ENCODE results near the gene HLA-DMA.

HLA-DMA gene

GRCh38 chr6:32975886-32976285 is 23.0 kb upstream of the HLA-DMA start:
- in situ Hi-C loops (cut with HindIII; ENCODE audit: low sequenced_read_pairs), result no loop called here

GRCh38 chr6:32974541-32975308 is 21.8 kb upstream of the HLA-DMA start:
- in situ Hi-C loops (cut with HindIII; ENCODE audit: low sequenced_read_pairs), result no loop called here

GRCh38 chr6:32974016-32974333 is 21.1 kb upstream of the HLA-DMA start:
- in situ Hi-C loops (cut with HindIII; ENCODE audit: low sequenced_read_pairs), result no loop called here

GRCh38 chr6:32973144-32974015 is 20.5 kb upstream of the HLA-DMA start:
- in situ Hi-C loops (cut with HindIII; ENCODE audit: low sequenced_read_pairs), result no loop called here

GRCh38 chr6:32972353-32973143 is 19.7 kb upstream of the HLA-DMA start:
- in situ Hi-C loops (cut with HindIII; ENCODE audit: low sequenced_read_pairs), result no loop called here

- in situ Hi-C loops (cut with HindIII; ENCODE audit: low sequenced_read_pairs), result no loop called here
Measured at GRCh38 chr6:32971581-32972352, 18.9 kb upstream of the HLA-DMA start.

- in situ Hi-C loops (cut with HindIII; ENCODE audit: low sequenced_read_pairs), result no loop called here
Measured at GRCh38 chr6:32971242-32971580, 18.3 kb upstream of the HLA-DMA start.

- in situ Hi-C loops (cut with HindIII; ENCODE audit: low sequenced_read_pairs), result no loop called here
Measured at GRCh38 chr6:32970413-32971241, 17.7 kb upstream of the HLA-DMA start.

- in situ Hi-C loops (cut with HindIII; ENCODE audit: low sequenced_read_pairs), result no loop called here
Measured at GRCh38 chr6:32969685-32970412, 17.0 kb upstream of the HLA-DMA start.

GRCh38 chr6:32968867-32969684 is 16.2 kb upstream of the HLA-DMA start:
- in situ Hi-C loops (cut with HindIII; ENCODE audit: low sequenced_read_pairs), result no loop called here

GRCh38 chr6:32968093-32968866 is 15.4 kb upstream of the HLA-DMA start, which contains the start of gene BRD2:
Gene BRD2, plus strand, starts transcription at chr6:32968594. Its CDS starts 4,305 bp downstream, at chr6:32972899.
- in situ Hi-C loops (cut with HindIII; ENCODE audit: low sequenced_read_pairs), result no loop called here

- in situ Hi-C loops (cut with HindIII; ENCODE audit: low sequenced_read_pairs), result no loop called here
Measured at GRCh38 chr6:32967151-32968091, 14.5 kb upstream of the HLA-DMA start.

- in situ Hi-C loops (cut with HindIII; ENCODE audit: low sequenced_read_pairs), result no loop called here
Measured at GRCh38 chr6:32964776-32965175, 11.9 kb upstream of the HLA-DMA start.

- in situ Hi-C loops (cut with HindIII; ENCODE audit: low sequenced_read_pairs), result no loop called here
Measured at GRCh38 chr6:32963866-32964265, 11.0 kb upstream of the HLA-DMA start.

- in situ Hi-C loops (cut with HindIII; ENCODE audit: low sequenced_read_pairs), result no loop called here
Measured at GRCh38 chr6:32962213-32962826, 9.4 kb upstream of the HLA-DMA start.

- in situ Hi-C loops (cut with HindIII; ENCODE audit: low sequenced_read_pairs), result no loop called here
Measured at GRCh38 chr6:32960563-32960962, 7.7 kb upstream of the HLA-DMA start.
